Cardiac muscle cell (in vitro differentiated cells and primary cell): ENCODE measurements around the gene GRID1. TPM values are rescaled to one million over a fixed set of nuclear protein-coding genes. Genes with fewer than 3 reads are reported as not detected.

Experiments
- DNase-seq, 2 donors: peaks; one replicate each; pipeline versions ENCODE4 v3.0.0 to v3.0.0-alpha.2; 2010 to 2017; ENCODE audit warnings: low read depth in 1 of 2, low spot score in 1 of 2
- H3K27ac ChIP-seq: fragments of 200-600 bp; sonication (generic); 2 replicates; pipeline ENCODE4 v1.5.1; 2016
- H3K27me3 ChIP-seq: fragments of 200-600 bp; sonication (generic); 2 replicates; pipeline ENCODE4 v1.6.0; 2016; ENCODE audit warnings: control low read depth
- H3K36me3 ChIP-seq: fragments of 200-600 bp; sonication (generic); 2 replicates; pipeline ENCODE4 v1.5.1; 2016; ENCODE audit warnings: control low read depth
- H3K4me1 ChIP-seq: fragments of 200-600 bp; sonication (generic); 2 replicates; pipeline ENCODE4 v1.8.1; 2017; ENCODE audit warnings: low read depth, mild to moderate bottlenecking, mixed run types
- H3K4me3 ChIP-seq: fragments of 200-600 bp; sonication (generic); 2 replicates; pipeline ENCODE4 v1.5.1; 2016; ENCODE audit warnings: mild to moderate bottlenecking
- H3K9me3 ChIP-seq: fragments of 200-600 bp; sonication (generic); 2 replicates; pipeline ENCODE4 v1.5.1; 2017; ENCODE audit warnings: low read depth, mild to moderate bottlenecking, control low read depth
- polyA plus RNA-seq: library from polyadenylated mRNA; unstranded; fragments of >200 nt; fragmentation: Nextera tagmentation; extraction: Ambion mirVana; gene quantifications from 2 replicates; pipeline ENCODE4 v1.2.1, GENCODE V29; 2016
- total RNA-seq: library from RNA; depleted of rRNA; stranded (reverse); fragments of >200 nt; gene quantifications from 2 replicates; pipeline ENCODE4 v1.2.3, GENCODE V29; 2016
- TF ChIP-seq, protein P1 (sequence below): IDR thresholded peaks from 2 replicates; pipeline ENCODE4 v1.5.1; 2012; ENCODE audit warnings: low read depth, mild to moderate bottlenecking, low read length

GRID1 gene
- total and polyA plus RNA-seq, 2 experiments from 2014 or later = 1.5 to 1.6 TPM

GRCh38 chr10:86341361-86341811, 25.2 kb downstream of the GRID1 start:
- TF ChIP-seq, protein P1, sequence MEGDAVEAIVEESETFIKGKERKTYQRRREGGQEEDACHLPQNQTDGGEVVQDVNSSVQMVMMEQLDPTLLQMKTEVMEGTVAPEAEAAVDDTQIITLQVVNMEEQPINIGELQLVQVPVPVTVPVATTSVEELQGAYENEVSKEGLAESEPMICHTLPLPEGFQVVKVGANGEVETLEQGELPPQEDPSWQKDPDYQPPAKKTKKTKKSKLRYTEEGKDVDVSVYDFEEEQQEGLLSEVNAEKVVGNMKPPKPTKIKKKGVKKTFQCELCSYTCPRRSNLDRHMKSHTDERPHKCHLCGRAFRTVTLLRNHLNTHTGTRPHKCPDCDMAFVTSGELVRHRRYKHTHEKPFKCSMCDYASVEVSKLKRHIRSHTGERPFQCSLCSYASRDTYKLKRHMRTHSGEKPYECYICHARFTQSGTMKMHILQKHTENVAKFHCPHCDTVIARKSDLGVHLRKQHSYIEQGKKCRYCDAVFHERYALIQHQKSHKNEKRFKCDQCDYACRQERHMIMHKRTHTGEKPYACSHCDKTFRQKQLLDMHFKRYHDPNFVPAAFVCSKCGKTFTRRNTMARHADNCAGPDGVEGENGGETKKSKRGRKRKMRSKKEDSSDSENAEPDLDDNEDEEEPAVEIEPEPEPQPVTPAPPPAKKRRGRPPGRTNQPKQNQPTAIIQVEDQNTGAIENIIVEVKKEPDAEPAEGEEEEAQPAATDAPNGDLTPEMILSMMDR = no peak
- Histone ChIP-seq H3K4me1 (peaks cover 3% of the 10 kb centered on the region), H3K4me3 (no peak overlapping the region), H3K36me3 (no peaks in the 10 kb centered on the region), H3K27me3 (no peaks in the 10 kb centered on the region), H3K27ac (no peak overlapping the region), H3K9me3 (no peaks in the 10 kb centered on the region)
- DNase-seq = peak in 1 of 2 donors; percentile 15

DNA sequence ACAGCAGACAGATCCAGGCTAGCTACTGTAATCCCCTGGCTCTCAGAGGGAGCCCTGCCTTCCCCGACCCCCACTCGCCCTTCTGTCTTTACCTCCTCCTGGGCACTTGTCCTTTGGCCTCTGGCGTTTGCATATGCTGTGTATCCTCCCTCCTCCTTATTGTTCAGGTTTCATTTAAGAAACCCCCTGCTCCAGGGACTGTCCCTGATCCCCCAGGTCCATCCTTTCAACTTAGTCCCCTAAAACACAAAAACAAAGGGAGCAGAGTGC, 25.7 kb downstream of the GRID1 start:
- Histone ChIP-seq H3K36me3 (no peaks in the 10 kb centered on the region), H3K9me3 (no peaks in the 10 kb centered on the region), H3K27ac (no peak overlapping the region), H3K4me1 (no peaks in the 10 kb centered on the region), H3K27me3 (no peaks in the 10 kb centered on the region), H3K4me3 (no peak overlapping the region)
- TF ChIP-seq, protein P1 = no peak
- DNase-seq = no peak

DNA sequence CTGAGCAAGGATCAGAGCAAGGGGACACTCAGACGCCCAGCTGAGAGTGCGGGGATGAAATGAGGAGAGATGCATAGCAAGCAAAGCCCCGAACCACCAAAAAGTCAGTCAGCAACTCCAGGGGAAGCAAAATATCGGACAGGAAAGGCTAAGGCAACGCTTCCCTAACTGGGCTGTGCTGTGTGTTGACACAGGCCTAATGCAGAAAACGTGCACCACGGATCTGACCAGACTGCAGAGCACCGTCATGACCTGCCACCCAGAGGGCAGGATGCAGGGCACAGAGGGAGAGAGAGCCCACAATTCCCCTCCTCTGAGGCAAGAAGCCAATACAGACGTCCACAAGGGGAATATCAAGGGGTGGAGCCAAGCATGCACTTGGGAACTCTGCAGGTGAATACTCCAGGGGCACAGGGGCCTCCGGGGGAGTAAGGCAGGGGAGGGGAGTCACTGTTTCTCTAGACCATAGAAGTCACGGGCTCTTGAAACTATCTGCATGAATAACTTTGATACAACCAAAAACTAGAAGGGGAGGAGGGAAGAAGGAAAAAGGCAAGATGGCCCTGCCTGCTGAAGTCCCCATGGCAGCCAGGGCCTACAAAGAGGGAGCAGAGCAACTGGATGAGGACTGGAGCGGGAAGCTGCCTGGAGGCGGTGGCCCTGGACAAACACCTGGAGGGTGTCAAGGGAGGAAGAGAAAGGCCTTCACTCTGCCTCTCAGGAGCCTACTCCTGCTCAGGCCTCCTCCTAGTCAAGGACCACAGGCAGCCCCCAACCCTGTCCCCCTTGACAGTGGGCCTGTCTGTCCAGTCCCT, 26.2 kb downstream of the GRID1 start:
- H3K36me3 ChIP-seq = no peaks in the 10 kb centered on the region
- no peak overlapping the region for H3K4me3 ChIP-seq
- no peaks in the 10 kb centered on the region for H3K4me1 ChIP-seq
- no peaks in the 10 kb centered on the region for H3K27me3 ChIP-seq
- H3K9me3 ChIP-seq = no peaks in the 10 kb centered on the region
- H3K27ac ChIP-seq = no peak overlapping the region
- no peak for DNase-seq
- TF ChIP-seq, protein P1 = no peak

GRCh38 chr10:86339226-86339865, 27.2 kb downstream of the GRID1 start:
- TF ChIP-seq, protein P1 = no peak
- DNase-seq = no peak
- H3K4me1 ChIP-seq = no peaks in the 10 kb centered on the region
- H3K9me3 ChIP-seq = no peaks in the 10 kb centered on the region
- no peak overlapping the region for H3K4me3 ChIP-seq
- H3K27ac ChIP-seq = no peak overlapping the region
- no peaks in the 10 kb centered on the region for H3K36me3 ChIP-seq
- no peaks in the 10 kb centered on the region for H3K27me3 ChIP-seq

- no peak for DNase-seq
- Histone ChIP-seq H3K27me3 (no peaks in the 10 kb centered on the region), H3K4me1 (no peaks in the 10 kb centered on the region), H3K4me3 (no peak overlapping the region), H3K36me3 (no peaks in the 10 kb centered on the region), H3K27ac (no peak overlapping the region), H3K9me3 (no peaks in the 10 kb centered on the region)
- TF ChIP-seq, protein P1 = no peak
Observed at GRCh38 chr10:86337121-86337601, 29.4 kb downstream of the GRID1 start.
